K562 (cell line): Measurements from ENCODE around the gene SEBOX. TPM values are rescaled to one million over a fixed set of nuclear protein-coding genes. Genes with fewer than 3 reads are reported as not detected.

ENCODE experiments used
- ATAC-seq: fragments of 200-7000 bp; cut with Tn5 transposase; 3 replicates; pipeline ENCODE4 v1.9.1; 2020; ENCODE audit warnings: moderate library complexity
- BruUV-seq: library from RNA; stranded (reverse); fragments of 400-500 nt; replicated peaks from 2 replicates; lab custom pipeline; 2021; lab: Mats Ljungman, UMichigan
- CTCF ChIA-PET: fragments of 300-600 bp; formaldehyde crosslinking; extraction: SDS; loops from one replicate; lab custom pipeline; 2021; ENCODE audit warnings: low intra/inter-chr PET ratio; lab: Yijun Ruan, JAX
- POLR2A ChIA-PET: fragments of 300-600, 350-650 bp; sonication (Branson Sonifier 250); formaldehyde crosslinking; extraction: SDS; loops from one replicate; lab custom pipeline; 2021; ENCODE audit warnings: antibody characterized with exemption, inconsistent platforms; lab: Yijun Ruan, JAX
- DNase-seq, 4 experiments: peaks; one replicate each; pipeline versions ENCODE4 v3.0.0 to v3.0.0-alpha.2; 2011 to 2018; ENCODE audit warnings: low spot score in 3 of 4, mixed read lengths in 3 of 4; ENCODE audit errors: extremely low read depth in 1 of 4
- FAIRE-seq: peaks from 2 replicates; lab custom pipeline; 2011; peaks lifted over from hg19 to GRCh38; lab: Jason Lieb, UNC
- H2AFZ ChIP-seq: 2 replicates; pipeline ENCODE4 v1.6.0; 2011; ENCODE audit warnings: low read depth, low read length, control low read depth, inconsistent platforms
- H3K27ac ChIP-seq: fragments of 200-600 bp; 3 replicates; pipeline ENCODE4 v1.8.0; 2011; ENCODE audit warnings: low read depth, mild to moderate bottlenecking, control low read depth, inconsistent platforms, low read length, moderate library complexity, mixed read lengths; ENCODE audit errors: extremely low read depth
- H3K27me3 ChIP-seq, 2 experiments: fragments of 300-600 bp in 1 of 2; 2 replicates in 1 of 2; 3 replicates in 1 of 2; pipeline versions ENCODE4 v1.6.0 to v1.8.0; 2011; ENCODE audit warnings: inconsistent platforms in 2 of 2, low read length in 2 of 2, mild to moderate bottlenecking in 1 of 2, mixed read lengths in 1 of 2, moderate library complexity in 1 of 2; ENCODE audit not compliant: control insufficient read depth in 2 of 2, insufficient read depth in 2 of 2
- H3K36me3 ChIP-seq: fragments of 300-600 bp; 3 replicates; pipeline ENCODE4 v1.8.0; 2011; ENCODE audit warnings: mild to moderate bottlenecking, low read length, inconsistent platforms; ENCODE audit not compliant: control insufficient read depth, insufficient read depth
- H3K4me1 ChIP-seq, 2 experiments: fragments of 200-600 bp in 1 of 2; replicated peaks in 1 of 2; 2 replicates in 1 of 2; 3 replicates in 1 of 2; pipeline versions ENCODE4 v1.5.1 to v1.8.0; 2011; ENCODE audit warnings: inconsistent platforms in 2 of 2, low read length in 2 of 2, mild to moderate bottlenecking in 1 of 2, mixed read lengths in 1 of 2, moderate library complexity in 1 of 2; ENCODE audit not compliant: control insufficient read depth in 2 of 2, insufficient read depth in 2 of 2
- H3K4me2 ChIP-seq: 2 replicates; pipeline ENCODE4 v1.6.1; 2011; ENCODE audit warnings: low read length, control low read depth, inconsistent platforms, mixed read lengths; ENCODE audit not compliant: insufficient read depth
- H3K4me3 ChIP-seq: fragments of 200-600 bp; sonication (generic), shearing (Covaris generic); 2 replicates; pipeline ENCODE4 v1.5.1; 2016; ENCODE audit warnings: control low read depth, inconsistent platforms
- H3K79me2 ChIP-seq: fragments of 200-600 bp; 3 replicates; pipeline ENCODE4 v1.8.0; 2011; ENCODE audit warnings: low read length, inconsistent platforms; ENCODE audit not compliant: control insufficient read depth, insufficient read depth
- H3K9ac ChIP-seq, 2 experiments: 2 replicates each; pipeline versions ENCODE4 v1.6.0 to v1.6.1; 2011; ENCODE audit warnings: low read depth in 2 of 2, low read length in 2 of 2, control low read depth in 1 of 2, inconsistent platforms in 1 of 2, mild to moderate bottlenecking in 1 of 2, mixed read lengths in 1 of 2; ENCODE audit not compliant: insufficient read depth in 1 of 2
- H3K9me1 ChIP-seq: one replicate; pipeline ENCODE4 v1.6.0; 2011; ENCODE audit warnings: inconsistent platforms, mild to moderate bottlenecking, low read length, moderate library complexity; ENCODE audit not compliant: control insufficient read depth, insufficient read depth
- H3K9me3 ChIP-seq: replicated peaks from 2 replicates; pipeline ENCODE4 v1.5.1; 2011; ENCODE audit warnings: low read depth, low read length, inconsistent platforms; ENCODE audit not compliant: control insufficient read depth, insufficient read depth
- H4K20me1 ChIP-seq: replicated peaks from 2 replicates; pipeline ENCODE4 v1.6.1; 2011; ENCODE audit warnings: low read length, inconsistent platforms, mixed read lengths; ENCODE audit not compliant: control insufficient read depth, insufficient read depth
- ARID2 ChIP-seq: fragments of 450-650 bp; IDR thresholded peaks from 2 replicates; pipeline ENCODE4 v1.6.1; 2017; ENCODE audit warnings: antibody characterized with exemption, mild to moderate bottlenecking
- HDAC1 ChIP-seq, 2 experiments: fragments of 450-650 bp; IDR thresholded peaks; 2 replicates each; pipeline ENCODE4 v1.6.1; 2016 to 2017; ENCODE audit warnings: inconsistent platforms in 1 of 2, mild to moderate bottlenecking in 1 of 2, moderate library complexity in 1 of 2
- MAZ ChIP-seq, 2 experiments: fragments of 450-650 bp in 1 of 2; sonication (generic) in 1 of 2; formaldehyde crosslinking; IDR thresholded peaks in 1 of 2; conservative IDR thresholded peaks in 1 of 2; 2 replicates each; pipeline versions ENCODE4 v1.4.0 to v1.5.0; 2020; ENCODE audit warnings: mild to moderate bottlenecking in 1 of 2, missing genetic modification reagents in 1 of 2
- POLR2A ChIP-seq: fragments of 450-650 bp; conservative IDR thresholded peaks from 2 replicates; pipeline ENCODE4 v1.6.1; 2016
- POLR3A ChIP-seq: IDR thresholded peaks from 2 replicates; pipeline ENCODE4 v1.6.1; 2011; ENCODE audit warnings: borderline replicate concordance, mild to moderate bottlenecking, moderate library complexity; ENCODE audit not compliant: insufficient read length, insufficient read depth; ENCODE audit errors: extremely low read depth
- SIRT6 ChIP-seq: IDR thresholded peaks from one replicate; pipeline ENCODE4 v1.6.1; 2012; ENCODE audit warnings: low read depth, mild to moderate bottlenecking, control low read depth, inconsistent platforms, low read length, moderate library complexity
- TFAM ChIP-seq: fragments of 250-450 bp; sonication (Bioruptor Pico); conservative IDR thresholded peaks from 2 replicates; pipeline ENCODE4 v1.5.0; 2021; ENCODE audit warnings: mild to moderate bottlenecking, moderate library complexity
- ZBED1 ChIP-seq: IDR thresholded peaks from 2 replicates; pipeline ENCODE4 v1.6.1; 2014
- ZNF431 ChIP-seq: sonication (generic); formaldehyde crosslinking; IDR thresholded peaks from 2 replicates; pipeline ENCODE4 v1.8.0; 2022; ENCODE audit warnings: mild to moderate bottlenecking, missing genetic modification reagents
- ZSCAN29 ChIP-seq: fragments of 450-650 bp; IDR thresholded peaks from 2 replicates; pipeline ENCODE4 v1.6.1; 2017
- WGBS: fragments of 100-300 bp; shearing (Covaris generic); methylation state at CpG from one replicate; pipeline ENCODE4 v1.1.6; 2016; ENCODE audit warnings: low coverage, mixed read lengths; ENCODE audit not compliant: insufficient coverage; ENCODE audit errors: missing lambda C conversion rate; 5-methylcytosine and 5-hydroxymethylcytosine counted together
- in situ Hi-C: fragments of 300-500 bp; cut with MboI; formaldehyde crosslinking; loops from 4 replicates; pipeline ENCODE4 v1.15.0; 2018; ENCODE audit warnings: inconsistent platforms, mixed read lengths
- intact Hi-C: fragments of 100-400 bp; cut with micrococcal nuclease; formaldehyde crosslinking; loops from 2 replicates; pipeline ENCODE4 v1.14.2; 2022
- polyA plus RNA-seq, 8 experiments: library from polyadenylated mRNA; depleted of rRNA in 4 of 8; stranded (reverse) in 5 of 8; unstranded in 3 of 8; fragments of >200 nt; fragmentation: Nextera tagmentation in 2 of 8; fragmentation: Illumina TruSeq in 1 of 8; extraction: Ambion mirVana in 2 of 8; extraction: Trizol in 1 of 8; gene quantifications; 2 replicates each; pipeline versions ENCODE4 v1.2.1 to v1.2.3, GENCODE V29; 2011 to 2014; ENCODE audit warnings: inconsistent platforms in 1 of 8, missing spikeins in 1 of 8
- total RNA-seq, 7 experiments: library from RNA; depleted of rRNA in 6 of 7; stranded (reverse); fragments of >200 nt in 6 of 7; fragmentation: Illumina TruSeq in 2 of 7; extraction: Trizol in 2 of 7; gene quantifications; 2 replicates each; pipeline versions ENCODE4 v1.2.1 to v1.2.3, GENCODE V29; 2011 to 2021; ENCODE audit warnings: low replicate concordance in 1 of 7
- TF ChIP-seq, protein P1 (sequence below): fragments of 250-450 bp; sonication (Bioruptor Pico); IDR thresholded peaks from 2 replicates; pipeline ENCODE4 v1.5.0; 2021
- TF ChIP-seq, protein P2 (sequence below): fragments of 250-450 bp; sonication (Bioruptor Pico); IDR thresholded peaks from 2 replicates; pipeline ENCODE4 v1.9.0; 2021; ENCODE audit warnings: mild to moderate bottlenecking
- TF ChIP-seq, protein P3 (sequence below): fragments of 250-450 bp; sonication (Bioruptor Pico); IDR thresholded peaks from 2 replicates; pipeline ENCODE4 v1.8.0; 2022; ENCODE audit warnings: moderate library complexity, mild to moderate bottlenecking, inconsistent platforms

Gene SEBOX
- total and polyA plus RNA-seq, 9 of the 15 experiments (the other 6 are each of a cell fraction or from before 2014, with no cell fraction given), result not detected

DNA sequence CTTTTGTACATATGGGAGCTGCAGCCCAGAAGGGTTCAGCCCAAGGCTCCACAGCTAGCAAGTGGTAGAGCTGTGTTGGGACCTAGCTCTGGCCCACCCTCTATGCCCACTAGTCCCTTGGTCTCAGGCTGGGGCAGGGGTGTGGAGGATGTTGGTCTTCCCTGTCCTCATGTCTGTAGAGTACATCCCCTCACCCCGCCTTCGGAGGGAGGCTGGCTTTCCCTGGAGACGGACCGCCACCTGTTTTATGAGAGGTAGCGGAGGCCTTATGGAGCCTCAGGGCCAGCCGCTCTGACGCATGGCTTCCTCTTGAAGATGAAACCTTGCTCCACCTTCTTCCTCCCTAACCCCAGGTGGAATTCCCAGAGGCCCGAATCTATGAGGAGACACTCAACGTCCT lies 21.0 kb downstream of the SEBOX start:
- peak overlapping the region in 1 of 2 experiments; percentile 20; a peak in 1 of 4 replicates for H3K9ac ChIP-seq
- H3K4me1 ChIP-seq, result peaks cover 0 to 6% of the 10 kb centered on the region in 2 experiments; a peak in 2 of 5 replicates
- no peaks in the 10 kb centered on the region for H3K79me2 ChIP-seq
- no peaks in the 10 kb centered on the region; the same call in none of the 2 replicates for H4K20me1 ChIP-seq
- FAIRE-seq (no peak), ATAC-seq (no peak; the same call in 2 of the 3 replicates), DNase-seq (no peak)
- CTCF ChIA-PET, result no interaction called here
- intact Hi-C loops (no loop called here), in situ Hi-C loops (no loop called here)
- 0 out of 2 replicates have a peak, but pooled peaks have one; percentile 24 for TF ChIP-seq POLR2A
- TF ChIP-seq, protein P1, sequence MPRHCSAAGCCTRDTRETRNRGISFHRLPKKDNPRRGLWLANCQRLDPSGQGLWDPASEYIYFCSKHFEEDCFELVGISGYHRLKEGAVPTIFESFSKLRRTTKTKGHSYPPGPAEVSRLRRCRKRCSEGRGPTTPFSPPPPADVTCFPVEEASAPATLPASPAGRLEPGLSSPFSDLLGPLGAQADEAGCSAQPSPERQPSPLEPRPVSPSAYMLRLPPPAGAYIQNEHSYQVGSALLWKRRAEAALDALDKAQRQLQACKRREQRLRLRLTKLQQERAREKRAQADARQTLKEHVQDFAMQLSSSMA, result no peak
- H3K9me3 ChIP-seq, result no peaks in the 10 kb centered on the region
- no TSS peak for BruUV-seq
- H3K27me3 ChIP-seq, result no peaks in the 10 kb centered on the region
- H2AFZ ChIP-seq, result no peak overlapping the region
- WGBS, result 90% methylated on average over 8 of the region's 9 CpGs
- H3K4me2 ChIP-seq, result no peak overlapping the region
- POLR2A ChIA-PET, result interaction anchor here (0.9 to 2.8 kb wide), 4 partner anchors 9 to 14 kb away, joined by 4 to 14 read pairs (median 7); partner anchors contain the start of genes IFT20, POLDIP2 and TNFAIP1
- H3K4me3 ChIP-seq, result no peak overlapping the region
- peaks cover 2% of the 10 kb centered on the region for H3K9me1 ChIP-seq
- H3K36me3 ChIP-seq, result peaks cover 85% of the 10 kb centered on the region
- H3K27ac ChIP-seq, result no peak overlapping the region

DNA sequence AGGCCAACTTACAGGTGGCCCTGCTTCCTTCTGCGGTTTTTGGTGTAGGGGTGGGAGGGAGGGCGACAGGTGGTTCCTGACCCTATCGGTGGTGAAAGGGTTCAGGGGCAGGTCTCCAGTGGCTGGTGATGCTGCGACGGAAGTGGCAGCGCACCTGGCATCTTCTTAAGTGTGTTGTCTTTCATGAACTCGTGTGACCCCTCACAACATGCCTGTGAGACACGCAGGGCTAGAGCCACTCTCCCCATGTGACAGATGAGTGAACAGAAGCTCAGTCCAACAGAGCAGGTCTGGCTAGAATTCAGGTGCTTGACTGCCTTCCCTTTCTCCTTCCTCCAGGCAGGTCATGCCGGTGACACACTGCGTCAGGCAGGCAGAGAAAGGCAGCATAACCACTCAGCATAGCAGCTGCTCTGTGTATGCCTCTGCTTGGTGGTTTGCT lies 21.5 kb downstream of the SEBOX start:
- BruUV-seq, result no TSS peak
- no peak for DNase-seq
- H3K4me3 ChIP-seq, result no peak overlapping the region
- POLR2A ChIA-PET, result interaction anchor here (0.9 to 2.8 kb wide), 5 partner anchors 8 to 18 kb away, joined by 3 to 14 read pairs (median 5); partner anchors contain the start of genes IFT20, POLDIP2 and TNFAIP1
- H3K9me3 ChIP-seq, result no peaks in the 10 kb centered on the region
- in situ Hi-C loops, result no loop called here
- no peaks in the 10 kb centered on the region; the same call in none of the 2 replicates for H4K20me1 ChIP-seq
- no peak; the same call in 2 of the 3 replicates for ATAC-seq
- intact Hi-C loops, result no loop called here
- H3K4me2 ChIP-seq, result no peak overlapping the region
- no peak for FAIRE-seq
- H3K79me2 ChIP-seq, result no peaks in the 10 kb centered on the region
- peaks cover 2% of the 10 kb centered on the region for H3K9me1 ChIP-seq
- CTCF ChIA-PET, result no interaction called here
- peaks cover 0 to 6% of the 10 kb centered on the region in 2 experiments; a peak in 2 of 5 replicates for H3K4me1 ChIP-seq
- H3K27me3 ChIP-seq, result no peaks in the 10 kb centered on the region
- TF ChIP-seq MAZ (CRISPR knock-in tag; conservative IDR thresholded peaks at IDR 0.05 in 1 of 2, IDR thresholded peaks at IDR 0.05 in 1 of 2) (no peak), SIRT6 (no peak), POLR3A (no peak), ZSCAN29 (no peak), ZNF431 (CRISPR knock-in tag) (no peak), ZBED1 (no peak), HDAC1 (IDR thresholded peaks at IDR 0.05) (no peak), TFAM (CRISPR knock-in tag) (no peak), ARID2 (no peak)
- TF ChIP-seq, protein P2, sequence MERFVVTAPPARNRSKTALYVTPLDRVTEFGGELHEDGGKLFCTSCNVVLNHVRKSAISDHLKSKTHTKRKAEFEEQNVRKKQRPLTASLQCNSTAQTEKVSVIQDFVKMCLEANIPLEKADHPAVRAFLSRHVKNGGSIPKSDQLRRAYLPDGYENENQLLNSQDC (CRISPR knock-in tag), result no peak
- TF ChIP-seq, protein P3, sequence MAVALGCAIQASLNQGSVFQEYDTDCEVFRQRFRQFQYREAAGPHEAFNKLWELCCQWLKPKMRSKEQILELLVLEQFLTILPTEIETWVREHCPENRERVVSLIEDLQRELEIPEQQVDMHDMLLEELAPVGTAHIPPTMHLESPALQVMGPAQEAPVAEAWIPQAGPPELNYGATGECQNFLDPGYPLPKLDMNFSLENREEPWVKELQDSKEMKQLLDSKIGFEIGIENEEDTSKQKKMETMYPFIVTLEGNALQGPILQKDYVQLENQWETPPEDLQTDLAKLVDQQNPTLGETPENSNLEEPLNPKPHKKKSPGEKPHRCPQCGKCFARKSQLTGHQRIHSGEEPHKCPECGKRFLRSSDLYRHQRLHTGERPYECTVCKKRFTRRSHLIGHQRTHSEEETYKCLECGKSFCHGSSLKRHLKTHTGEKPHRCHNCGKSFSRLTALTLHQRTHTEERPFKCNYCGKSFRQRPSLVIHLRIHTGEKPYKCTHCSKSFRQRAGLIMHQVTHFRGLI, result no peak
- no peak overlapping the region for H2AFZ ChIP-seq
- H3K36me3 ChIP-seq, result peaks cover 80% of the 10 kb centered on the region
- WGBS, result 94% methylated on average over 3 of the region's 10 CpGs
- no peak overlapping the region for H3K27ac ChIP-seq
- H3K9ac ChIP-seq, result peak overlapping the region in 1 of 2 experiments; percentile 20; a peak in 1 of 4 replicates
